ENCODE data around the gene SORBS1. TPM values are rescaled to one million over a fixed set of nuclear protein-coding genes. Genes with fewer than 3 reads are reported as not detected.

The SORBS1 gene
- total RNA-seq, 4 donors from 2014 or later, result 35.1 to 53.1 (median 43.3) TPM

DNA sequence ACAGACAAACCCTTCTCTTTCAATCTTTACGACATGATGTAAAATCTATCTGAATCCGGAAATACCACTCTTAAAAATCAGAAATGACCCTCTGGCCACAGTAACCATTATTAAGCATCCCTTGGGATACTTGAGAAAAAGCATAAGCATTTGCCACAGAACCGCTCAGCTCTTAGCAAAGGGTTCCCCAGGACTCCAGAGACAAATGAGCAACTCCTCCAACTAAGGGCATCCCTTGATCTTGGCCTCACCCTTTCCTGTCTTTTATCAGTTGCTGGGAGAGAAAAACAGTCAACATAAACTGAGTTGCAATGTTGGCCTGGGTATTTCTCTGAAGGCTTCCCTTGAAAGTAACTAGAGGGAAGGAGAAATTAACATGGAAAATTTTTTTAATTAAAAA lies 273.9 kb downstream of the SORBS1 start:
- peak in 1 of 2 donors; percentile 5 for DNase-seq (ENCODE audit: low spot score in 2 of 2)
- TF ChIP-seq, protein P1, sequence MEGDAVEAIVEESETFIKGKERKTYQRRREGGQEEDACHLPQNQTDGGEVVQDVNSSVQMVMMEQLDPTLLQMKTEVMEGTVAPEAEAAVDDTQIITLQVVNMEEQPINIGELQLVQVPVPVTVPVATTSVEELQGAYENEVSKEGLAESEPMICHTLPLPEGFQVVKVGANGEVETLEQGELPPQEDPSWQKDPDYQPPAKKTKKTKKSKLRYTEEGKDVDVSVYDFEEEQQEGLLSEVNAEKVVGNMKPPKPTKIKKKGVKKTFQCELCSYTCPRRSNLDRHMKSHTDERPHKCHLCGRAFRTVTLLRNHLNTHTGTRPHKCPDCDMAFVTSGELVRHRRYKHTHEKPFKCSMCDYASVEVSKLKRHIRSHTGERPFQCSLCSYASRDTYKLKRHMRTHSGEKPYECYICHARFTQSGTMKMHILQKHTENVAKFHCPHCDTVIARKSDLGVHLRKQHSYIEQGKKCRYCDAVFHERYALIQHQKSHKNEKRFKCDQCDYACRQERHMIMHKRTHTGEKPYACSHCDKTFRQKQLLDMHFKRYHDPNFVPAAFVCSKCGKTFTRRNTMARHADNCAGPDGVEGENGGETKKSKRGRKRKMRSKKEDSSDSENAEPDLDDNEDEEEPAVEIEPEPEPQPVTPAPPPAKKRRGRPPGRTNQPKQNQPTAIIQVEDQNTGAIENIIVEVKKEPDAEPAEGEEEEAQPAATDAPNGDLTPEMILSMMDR (IDR thresholded peaks at IDR 0.05), result no peak
- TF ChIP-seq POLR2A (IDR thresholded peaks at IDR 0.05), result no peak
- H3K4me3 ChIP-seq (ENCODE audit: low read depth, poor library complexity, severe bottlenecking), result no peak overlapping the region
- 35 to 45% methylated on average over 3 of the region's 3 CpGs for WGBS, 2 donors
- intact Hi-C loops (cut with DNase I; ENCODE audit: low total_unique reads), result no loop called here

- no peak for DNase-seq (ENCODE audit: low spot score in 2 of 2)
- no peak overlapping the region for H3K4me3 ChIP-seq (ENCODE audit: low read depth, poor library complexity, severe bottlenecking)
- intact Hi-C loops (cut with DNase I; ENCODE audit: low total_unique reads), result no loop called here
- TF ChIP-seq, protein P1 (IDR thresholded peaks at IDR 0.05), result no peak
- 0 to 52% methylated on average over 1 of the region's 1 CpG for WGBS, 2 donors
These were observed 274.5 kb downstream of the SORBS1 start for GRCh38 chr10:95286707-95287106.

GRCh38 chr10:95285556-95285955 lies 275.6 kb downstream of the SORBS1 start:
- DNase-seq (ENCODE audit: low spot score in 2 of 2), result no peak
- intact Hi-C loops (cut with DNase I; ENCODE audit: low total_unique reads), result no loop called here
- H3K4me3 ChIP-seq (ENCODE audit: low read depth, poor library complexity, severe bottlenecking), result no peak overlapping the region
- TF ChIP-seq POLR2A (IDR thresholded peaks at IDR 0.05), result no peak
- TF ChIP-seq, protein P1 (IDR thresholded peaks at IDR 0.05), result no peak
- 76 to 89% methylated on average over 2 of the region's 2 CpGs for WGBS, 2 donors

GRCh38 chr10:95284807-95285206 lies 276.4 kb downstream of the SORBS1 start:
- intact Hi-C loops (cut with DNase I; ENCODE audit: low total_unique reads), result no loop called here
- no peak for TF ChIP-seq POLR2A (IDR thresholded peaks at IDR 0.05)
- TF ChIP-seq, protein P1 (IDR thresholded peaks at IDR 0.05), result no peak
- no peak overlapping the region for H3K4me3 ChIP-seq (ENCODE audit: low read depth, poor library complexity, severe bottlenecking)
- no peak for DNase-seq (ENCODE audit: low spot score in 2 of 2)
- 73 to 82% methylated on average over 3 of the region's 3 CpGs for WGBS, 2 donors

- no peak for TF ChIP-seq POLR2A (IDR thresholded peaks at IDR 0.05)
- TF ChIP-seq, protein P1 (IDR thresholded peaks at IDR 0.05), result no peak
- DNase-seq (ENCODE audit: low spot score in 2 of 2), result peak in 1 of 2 donors; percentile 8
- intact Hi-C loops (cut with DNase I; ENCODE audit: low total_unique reads), result no loop called here
- H3K4me3 ChIP-seq (ENCODE audit: low read depth, poor library complexity, severe bottlenecking), result no peak overlapping the region
- WGBS, 2 donors, result 83 to 84% methylated on average over 3 of the region's 3 CpGs
These were observed 279.1 kb downstream of the SORBS1 start for GRCh38 chr10:95282107-95282506.

- WGBS, 2 donors, result 59 to 68% methylated on average over 2 of the region's 2 CpGs
- peak in 1 of 2 donors; percentile 32 for DNase-seq (ENCODE audit: low spot score in 2 of 2)
- H3K4me3 ChIP-seq (ENCODE audit: low read depth, poor library complexity, severe bottlenecking), result no peak overlapping the region
- TF ChIP-seq POLR2A (IDR thresholded peaks at IDR 0.05), result no peak
- TF ChIP-seq, protein P1 (IDR thresholded peaks at IDR 0.05), result no peak
- intact Hi-C loops (cut with DNase I; ENCODE audit: low total_unique reads), result no loop called here
These were observed 280.0 kb downstream of the SORBS1 start for GRCh38 chr10:95281206-95281605.
